Activated B cell treated with CpG ODN at 0.5 μM for 24 hours (primary cell): Measurements from ENCODE around the gene SYK. TPM values are rescaled to one million over a fixed set of nuclear protein-coding genes. Genes with fewer than 3 reads are reported as not detected.

ENCODE experiments used
- ATAC-seq: fragments of 200-7000 bp; cut with Tn5 transposase; one replicate; pipeline ENCODE4 v1.10.0; 2021; ENCODE audit warnings: low read depth, mild to moderate bottlenecking, moderate library complexity
- CTCF ChIA-PET: fragments of 350-600 bp; sonication (Branson Sonifier 250); formaldehyde crosslinking; loops from one replicate; lab custom pipeline; 2021; ENCODE audit warnings: antibody characterized with exemption; lab: Charles Lee
- POLR2A ChIA-PET: fragments of 350-600 bp; sonication (Branson Sonifier 250); formaldehyde crosslinking; loops from one replicate; lab custom pipeline; 2021; ENCODE audit warnings: antibody characterized with exemption; lab: Charles Lee
- DNase-seq: peaks from one replicate; pipeline ENCODE4 v3.0.0; 2022
- H3K27ac Mint-ChIP-seq: one replicate; pipeline ENCODE4 v1.8.0; 2020; ENCODE audit warnings: mixed read lengths
- H3K27me3 Mint-ChIP-seq: one replicate; pipeline ENCODE4 v1.8.0; 2021; ENCODE audit warnings: mixed read lengths
- H3K36me3 Mint-ChIP-seq: one replicate; pipeline ENCODE4 v1.8.0; 2021; ENCODE audit warnings: low read depth, mixed read lengths
- H3K4me1 Mint-ChIP-seq: one replicate; pipeline ENCODE4 v1.8.0; 2021; ENCODE audit warnings: mixed read lengths
- H3K4me3 Mint-ChIP-seq: one replicate; pipeline ENCODE4 v1.8.0; 2020; ENCODE audit warnings: mild to moderate bottlenecking, mixed read lengths
- H3K9me3 Mint-ChIP-seq: one replicate; pipeline ENCODE4 v1.8.0; 2020; ENCODE audit warnings: mixed read lengths
- CTCF ChIP-seq: fragments of 200-600 bp; IDR thresholded peaks from one replicate; pipeline ENCODE4 v1.8.0; 2022; ENCODE audit warnings: antibody characterized with exemption, mild to moderate bottlenecking
- intact Hi-C: fragments of 100-400 bp; cut with micrococcal nuclease; formaldehyde crosslinking; loops from one replicate; pipeline ENCODE4 v1.15.1; 2024
- total RNA-seq: library from RNA; stranded (reverse); gene quantifications from 2 replicates; pipeline ENCODE4 v1.2.3, GENCODE V29; 2022

Gene SYK
- total RNA-seq, 1 donor from 2014 or later, result 222 TPM

- no peak for DNase-seq
- CTCF ChIA-PET, result interaction anchor here (0.8 to 5.6 kb wide), 10 partner anchors 10 to 811 kb away, joined by 3 to 154 read pairs (median 7); partner anchors contain the start of gene NFIL3
- Mint-ChIP-seq H3K27me3 (no peaks in the 10 kb centered on the region), H3K4me1 (peaks cover 9% of the 10 kb centered on the region), H3K27ac (no peak overlapping the region), H3K4me3 (no peak overlapping the region), H3K36me3 (no peaks in the 10 kb centered on the region), H3K9me3 (no peaks in the 10 kb centered on the region)
- POLR2A ChIA-PET, result interaction anchor here (0.6 kb wide), 1 partner anchor 709 kb away, joined by 6 read pairs; no protein-coding TSS in a partner anchor
- intact Hi-C loops, result loop anchor here (10.0 kb wide), 1 partner anchor 1719 kb away; no protein-coding TSS in a partner anchor
- no peak for TF ChIP-seq CTCF
- no peak for ATAC-seq
Observed at GRCh38 chr9:90916147-90916734, 114.6 kb downstream of the SYK start.

- DNase-seq (no peak), ATAC-seq (no peak)
- TF ChIP-seq CTCF, result no peak
- Mint-ChIP-seq H3K4me3 (no peak overlapping the region), H3K27ac (no peak overlapping the region), H3K27me3 (peaks cover 4% of the 10 kb centered on the region), H3K4me1 (peaks cover 14% of the 10 kb centered on the region), H3K9me3 (no peaks in the 10 kb centered on the region), H3K36me3 (no peaks in the 10 kb centered on the region)
- POLR2A ChIA-PET, result no interaction called here
- CTCF ChIA-PET, result no interaction called here
- intact Hi-C loops, result loop anchor here (10.0 kb wide), 2 partner anchors 285 to 1715 kb away; no protein-coding TSS in a partner anchor
Observed at GRCh38 chr9:90919883-90920282, 118.3 kb downstream of the SYK start.

GRCh38 chr9:90921104-90921503 lies 119.5 kb downstream of the SYK start:
- no peak for DNase-seq
- no peak overlapping the region for H3K27ac Mint-ChIP-seq
- no peak overlapping the region for H3K4me3 Mint-ChIP-seq
- CTCF ChIA-PET, result no interaction called here
- no peaks in the 10 kb centered on the region for H3K36me3 Mint-ChIP-seq
- H3K27me3 Mint-ChIP-seq, result peaks cover 6% of the 10 kb centered on the region
- intact Hi-C loops, result loop anchor here (10.0 kb wide), 1 partner anchor 284 kb away; no protein-coding TSS in a partner anchor
- POLR2A ChIA-PET, result no interaction called here
- no peak for TF ChIP-seq CTCF
- no peaks in the 10 kb centered on the region for H3K9me3 Mint-ChIP-seq
- H3K4me1 Mint-ChIP-seq, result peaks cover 12% of the 10 kb centered on the region
- ATAC-seq, result no peak

- H3K27me3 Mint-ChIP-seq, result peaks cover 7% of the 10 kb centered on the region
- intact Hi-C loops, result loop anchor here (10.0 kb wide), 1 partner anchor 283 kb away; no protein-coding TSS in a partner anchor
- H3K9me3 Mint-ChIP-seq, result no peaks in the 10 kb centered on the region
- no peak for DNase-seq
- no peak for ATAC-seq
- H3K4me3 Mint-ChIP-seq, result no peak overlapping the region
- ChIA-PET CTCF (interaction anchor here (0.5 kb wide), 1 partner anchor 1345 kb away, joined by 3 read pairs; no protein-coding TSS in a partner anchor), POLR2A (no interaction called here)
- no peaks in the 10 kb centered on the region for H3K36me3 Mint-ChIP-seq
- no peak overlapping the region for H3K27ac Mint-ChIP-seq
- H3K4me1 Mint-ChIP-seq, result peaks cover 12% of the 10 kb centered on the region
- TF ChIP-seq CTCF, result no peak
Observed at GRCh38 chr9:90921969-90922368, 120.3 kb downstream of the SYK start.

GRCh38 chr9:90925581-90926257 lies 124.1 kb downstream of the SYK start:
- ChIA-PET POLR2A (interaction anchor here (0.7 kb wide), 1 partner anchor 1609 kb away, joined by 3 read pairs; no protein-coding TSS in a partner anchor), CTCF (no interaction called here)
- DNase-seq, result no peak
- peaks cover 12% of the 10 kb centered on the region for H3K4me1 Mint-ChIP-seq
- intact Hi-C loops, result loop anchor here (10.0 kb wide), 1 partner anchor 279 kb away; no protein-coding TSS in a partner anchor
- H3K9me3 Mint-ChIP-seq, result no peaks in the 10 kb centered on the region
- H3K4me3 Mint-ChIP-seq, result no peak overlapping the region
- peaks cover 17% of the 10 kb centered on the region for H3K27me3 Mint-ChIP-seq
- no peak for ATAC-seq
- no peak for TF ChIP-seq CTCF
- no peaks in the 10 kb centered on the region for H3K36me3 Mint-ChIP-seq
- H3K27ac Mint-ChIP-seq, result no peak overlapping the region
